Endothelial cell of umbilical vein (primary cell): ENCODE data around the gene XRRA1.

ENCODE experiments used
- CTCF ChIP-seq, 2 donors: IDR thresholded peaks; 1 replicate in 1 of 2; 2 replicates in 1 of 2; pipeline ENCODE4 v1.5.1; 2011; ENCODE audit warnings: low read length in 2 of 2, mild to moderate bottlenecking in 2 of 2, moderate library complexity in 2 of 2, control low read depth in 1 of 2, inconsistent platforms in 1 of 2, low read depth in 1 of 2; ENCODE audit not compliant: insufficient read depth in 1 of 2; ENCODE audit errors: extremely low read depth in 1 of 2
- POLR2A ChIP-seq: IDR thresholded peaks from 2 replicates; pipeline ENCODE4 v1.6.1; 2012; ENCODE audit warnings: low read depth, mild to moderate bottlenecking, control low read depth, low read length
- POLR2AphosphoS5 ChIP-seq: IDR thresholded peaks from 2 replicates; pipeline ENCODE4 v1.6.1; 2012; ENCODE audit warnings: low read depth, mild to moderate bottlenecking, control low read depth, low read length, moderate library complexity; ENCODE audit not compliant: insufficient read depth

DNA sequence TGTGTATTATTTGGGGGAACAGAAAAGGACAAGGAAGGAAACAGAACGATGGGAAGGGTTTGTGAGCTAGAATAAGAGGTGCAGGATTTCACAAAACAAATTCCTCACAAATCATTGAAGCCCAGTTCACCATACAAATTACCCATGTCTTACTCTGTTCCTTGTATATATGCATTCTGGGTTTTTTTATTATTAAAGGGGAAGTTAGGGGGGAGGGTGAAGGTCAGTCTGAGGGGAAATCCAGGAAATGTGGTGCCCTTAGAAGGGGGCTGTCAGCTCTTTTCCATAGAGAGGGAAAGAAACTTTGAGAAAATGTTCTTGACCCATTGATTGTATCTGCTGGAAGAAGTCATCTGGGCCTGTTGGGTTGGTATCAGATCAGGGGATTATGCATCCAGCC, 109.4 kb downstream of the XRRA1 start:
- TF ChIP-seq CTCF (IDR thresholded peaks at IDR 0.05; ENCODE audit: extremely low read depth in 1 of 2, insufficient read depth in 1 of 2, low read depth in 1 of 2, low read length in 2 of 2) (no peak), POLR2A (no peak), POLR2AphosphoS5 (no peak)
